ENCODE data around the gene TCF3. TPM values are rescaled to one million over a fixed set of nuclear protein-coding genes. Genes with fewer than 3 reads are reported as not detected.

The TCF3 gene
- polyA plus RNA-seq, 6 donors from 2014 or later, result 17.5 to 45.6 (median 24.8) TPM

Other genes with a start within 250 kb of the TCF3 start
- gene DAZAP1, start 245.0 kb downstream of the TCF3 start, polyA plus RNA-seq (ENCODE audit: low read depth in 6 of 6), result 1 to 10 TPM; 3.6 to 7.5 (median 6.2) TPM
- gene RPS15, start 214.2 kb downstream of the TCF3 start, polyA plus RNA-seq (ENCODE audit: low read depth in 6 of 6), result 1,000 to 10,000 TPM; 2,496 to 3,315 (median 3,022) TPM
- gene APC2, start 202.5 kb downstream of the TCF3 start, polyA plus RNA-seq (ENCODE audit: low read depth in 6 of 6), result under 1 TPM in 1 of 6 donors, not detected in 5; 0.03 TPM
- gene C19orf25, start 173.4 kb downstream of the TCF3 start, polyA plus RNA-seq (ENCODE audit: low read depth in 6 of 6), result 10 to 100 TPM; 39.0 to 78.2 (median 46.9) TPM
- gene PCSK4, start 162.3 kb downstream of the TCF3 start, polyA plus RNA-seq (ENCODE audit: low read depth in 6 of 6), result under 1 TPM in 1 of 6 donors, not detected in 5; 0.09 TPM
- gene REEP6, start 161.4 kb downstream of the TCF3 start, polyA plus RNA-seq (ENCODE audit: low read depth in 6 of 6), result 1 to 10 TPM in 2 of 6 donors, under 1 TPM in 4; 0.72 to 1.4 (median 0.90) TPM
- gene ADAMTSL5, start 139.6 kb downstream of the TCF3 start, polyA plus RNA-seq (ENCODE audit: low read depth in 6 of 6), result not detected
- gene PLK5, start 128.5 kb downstream of the TCF3 start, polyA plus RNA-seq (ENCODE audit: low read depth in 6 of 6), result not detected
- not detected for gene MEX3D, start 84.3 kb downstream of the TCF3 start, polyA plus RNA-seq (ENCODE audit: low read depth in 6 of 6)
- 10 to 100 TPM in 4 of 6 donors, 1 to 10 TPM in 2; 7.7 to 24.4 (median 12.9) TPM for gene MBD3, start 59.8 kb downstream of the TCF3 start, polyA plus RNA-seq (ENCODE audit: low read depth in 6 of 6)
- gene UQCR11, start 47.2 kb downstream of the TCF3 start, polyA plus RNA-seq (ENCODE audit: low read depth in 6 of 6), result 100 to 1,000 TPM; 358 to 546 (median 438) TPM
- not detected for gene ONECUT3, start 100.9 kb upstream of the TCF3 start, polyA plus RNA-seq (ENCODE audit: low read depth in 6 of 6)
- gene ATP8B3, start 159.7 kb upstream of the TCF3 start, polyA plus RNA-seq (ENCODE audit: low read depth in 6 of 6), result under 1 TPM in 1 of 6 donors, not detected in 5; 0.09 TPM
- gene REXO1, start 195.9 kb upstream of the TCF3 start, polyA plus RNA-seq (ENCODE audit: low read depth in 6 of 6), result 10 to 100 TPM in 1 of 6 donors, 1 to 10 TPM in 4, under 1 TPM in 1; 0.96 to 18.1 (median 5.2) TPM
- 1 to 10 TPM in 1 of 6 donors, under 1 TPM in 5; 0.43 to 1.4 (median 0.70) TPM for gene KLF16, start 211.0 kb upstream of the TCF3 start, polyA plus RNA-seq (ENCODE audit: low read depth in 6 of 6)
- gene ABHD17A, start 232.9 kb upstream of the TCF3 start, polyA plus RNA-seq (ENCODE audit: low read depth in 6 of 6), result 100 to 1,000 TPM in 1 of 6 donors, 10 to 100 TPM in 5; 59.4 to 113 (median 78.2) TPM

Measured in naive B cell (primary cell).